Thyroid gland (tissue), 4 donors: Measurements from ENCODE around the gene DYNLT2B. TPM values are rescaled to one million over a fixed set of nuclear protein-coding genes. Genes with fewer than 3 reads are reported as not detected.
"Not testable (repeated sequence)": the region's sequence is repeated elsewhere in the genome, so short reads cannot be mapped to it uniquely, and the experiment has no call there.

Source experiments
- DNase-seq, 2 donors: peaks; one replicate each; pipeline ENCODE4 v3.0.0-alpha.2; 2019
- H3K27ac ChIP-seq, 3 donors: fragments of 200-600 bp; sonication (generic); 1 replicate in 2 of 3; 2 replicates in 1 of 3; pipeline ENCODE4 v1.5.1; 2016 to 2019; ENCODE audit warnings: mild to moderate bottlenecking in 1 of 3, moderate library complexity in 1 of 3
- H3K27me3 ChIP-seq: fragments of 200-600 bp; sonication (generic); one replicate; pipeline ENCODE4 v1.5.1; 2019
- H3K36me3 ChIP-seq, 2 donors: fragments of 200-600 bp; sonication (generic); one replicate each; pipeline ENCODE4 v1.5.1; 2016 to 2019
- H3K4me1 ChIP-seq, 2 donors: fragments of 200-600 bp; sonication (generic); one replicate each; pipeline ENCODE4 v1.5.1; 2017 to 2019
- H3K4me3 ChIP-seq, 3 donors: fragments of 200-600 bp; sonication (generic); replicated peaks in 1 of 3; 1 replicate in 2 of 3; 2 replicates in 1 of 3; pipeline ENCODE4 v1.5.1; 2016; ENCODE audit warnings: mild to moderate bottlenecking in 1 of 3
- H3K9me3 ChIP-seq: fragments of 200-600 bp; sonication (generic); one replicate; pipeline ENCODE4 v1.5.1; 2017
- POLR2A ChIP-seq, 2 donors: fragments of 450-650 bp; IDR thresholded peaks; one replicate each; pipeline ENCODE4 v1.6.1; 2017; ENCODE audit warnings: antibody characterized with exemption in 2 of 2, mild to moderate bottlenecking in 2 of 2, moderate library complexity in 1 of 2
- WGBS, 2 donors: methylation state at CpG; one replicate each; pipeline ENCODE4 v1.1.5; 2017; 5-methylcytosine and 5-hydroxymethylcytosine counted together
- intact Hi-C: fragments of 100-400 bp; cut with DNase I; formaldehyde crosslinking; loops from one replicate; pipeline ENCODE4 v1.15.1; 2023
- small RNA-seq: library from RNA; depleted of rRNA; stranded (forward); fragments of <200 nt; gene quantifications from one replicate; pipeline ENCODE3, GENCODE V24; 2016
- total RNA-seq, 4 donors: library from RNA; depleted of rRNA; stranded (reverse); fragments of >200 nt; gene quantifications; one replicate each; pipeline ENCODE4 v1.2.3, GENCODE V29; 2016
- TF ChIP-seq, protein P1 (sequence below), 6 experiments: fragments of 200-600 bp in 3 of 6; fragments of 450-650 bp in 3 of 6; sonication (generic) in 3 of 6; IDR thresholded peaks; one replicate each; pipeline ENCODE4 v1.5.1; 2016 to 2019; ENCODE audit warnings: antibody characterized with exemption in 6 of 6, mild to moderate bottlenecking in 2 of 6, inconsistent platforms in 1 of 6, moderate library complexity in 1 of 6

Gene DYNLT2B
- total RNA-seq, 4 donors from 2014 or later, result 4.6 to 16.8 (median 13.2) TPM

DNA sequence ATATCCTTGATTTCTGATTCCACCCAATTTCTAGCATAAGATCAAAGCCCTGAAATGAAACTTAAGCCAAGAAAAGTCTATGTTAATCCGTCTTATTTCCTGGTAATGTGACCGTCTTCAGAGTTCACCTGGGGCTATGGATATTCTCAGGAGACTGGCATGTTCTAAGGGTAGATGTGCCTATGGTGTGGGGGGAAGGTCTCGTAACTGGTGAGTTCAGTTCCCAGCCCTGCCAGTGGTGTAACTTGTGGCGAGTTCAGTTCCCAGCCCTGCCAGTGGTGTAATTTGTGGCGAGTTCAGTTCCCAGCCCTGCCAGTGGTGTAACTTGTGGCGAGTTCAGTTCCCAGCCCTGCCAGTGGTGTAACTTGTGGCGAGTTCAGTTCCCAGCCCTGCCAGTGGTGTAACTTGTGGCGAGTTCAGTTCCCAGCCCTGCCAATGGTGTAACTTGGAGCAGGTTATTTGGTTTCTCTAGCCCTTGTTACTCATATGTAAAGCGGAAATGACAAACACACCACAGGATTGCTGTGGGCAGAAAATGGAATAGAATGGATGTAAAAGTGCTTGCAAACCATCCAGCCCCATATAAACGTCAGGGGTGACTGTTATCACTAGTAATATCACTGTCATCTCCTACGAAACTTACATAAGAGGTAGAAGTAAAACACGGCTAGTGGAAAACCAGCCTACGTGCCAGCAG lies 71.3 kb downstream of the DYNLT2B start:
- H3K4me3 ChIP-seq, result no peak overlapping the region
- WGBS, 2 donors, result 90 to 98% methylated on average over 13 of the region's 13 CpGs
- no peaks in the 10 kb centered on the region for H3K27me3 ChIP-seq
- no peak for DNase-seq
- H3K27ac ChIP-seq, result peak overlapping the region in 1 of 3 donors; percentile 40
- TF ChIP-seq POLR2A (IDR thresholded peaks at IDR 0.05), result no peak
- TF ChIP-seq, protein P1, sequence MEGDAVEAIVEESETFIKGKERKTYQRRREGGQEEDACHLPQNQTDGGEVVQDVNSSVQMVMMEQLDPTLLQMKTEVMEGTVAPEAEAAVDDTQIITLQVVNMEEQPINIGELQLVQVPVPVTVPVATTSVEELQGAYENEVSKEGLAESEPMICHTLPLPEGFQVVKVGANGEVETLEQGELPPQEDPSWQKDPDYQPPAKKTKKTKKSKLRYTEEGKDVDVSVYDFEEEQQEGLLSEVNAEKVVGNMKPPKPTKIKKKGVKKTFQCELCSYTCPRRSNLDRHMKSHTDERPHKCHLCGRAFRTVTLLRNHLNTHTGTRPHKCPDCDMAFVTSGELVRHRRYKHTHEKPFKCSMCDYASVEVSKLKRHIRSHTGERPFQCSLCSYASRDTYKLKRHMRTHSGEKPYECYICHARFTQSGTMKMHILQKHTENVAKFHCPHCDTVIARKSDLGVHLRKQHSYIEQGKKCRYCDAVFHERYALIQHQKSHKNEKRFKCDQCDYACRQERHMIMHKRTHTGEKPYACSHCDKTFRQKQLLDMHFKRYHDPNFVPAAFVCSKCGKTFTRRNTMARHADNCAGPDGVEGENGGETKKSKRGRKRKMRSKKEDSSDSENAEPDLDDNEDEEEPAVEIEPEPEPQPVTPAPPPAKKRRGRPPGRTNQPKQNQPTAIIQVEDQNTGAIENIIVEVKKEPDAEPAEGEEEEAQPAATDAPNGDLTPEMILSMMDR (IDR thresholded peaks at IDR 0.05), result no peak
- intact Hi-C loops, result no loop called here
- H3K4me1 ChIP-seq, result peaks cover 3 to 10% of the 10 kb centered on the region in 2 donors
- H3K36me3 ChIP-seq, result peaks cover 17 to 21% of the 10 kb centered on the region in 2 donors
- H3K9me3 ChIP-seq, result no peaks in the 10 kb centered on the region

DNA sequence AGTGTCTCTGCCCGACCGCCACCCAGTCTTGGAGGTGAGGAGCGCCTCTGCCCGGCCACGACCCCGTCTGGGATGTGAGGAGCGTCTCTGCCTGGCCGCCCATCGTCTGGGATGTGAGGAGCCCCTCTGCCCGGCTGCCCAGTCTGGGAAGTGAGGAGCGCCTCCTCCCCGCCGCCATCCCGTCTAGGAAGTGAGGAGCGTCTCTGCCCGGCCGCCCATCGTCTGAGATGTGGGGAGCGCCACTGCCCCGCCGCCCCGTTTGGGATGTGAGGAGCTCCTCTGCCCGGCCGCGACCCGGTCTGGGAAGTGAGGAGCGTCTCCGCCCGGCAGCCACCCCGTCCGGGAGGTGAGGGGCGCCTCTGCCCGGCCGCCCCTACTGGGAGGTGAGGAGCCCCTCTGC lies 73.9 kb downstream of the DYNLT2B start:
- 91 to 100% methylated on average over 5 to 14 of the region's 34 CpGs for WGBS, 2 donors
- H3K4me3 ChIP-seq, H3K27me3 ChIP-seq, DNase-seq, H3K9me3 ChIP-seq, H3K27ac ChIP-seq, intact Hi-C loops: not testable (repeated sequence)
- peaks cover 3 to 10% of the 10 kb centered on the region in 2 donors for H3K4me1 ChIP-seq
- H3K36me3 ChIP-seq, result peaks cover 32 to 34% of the 10 kb centered on the region in 2 donors

DNA sequence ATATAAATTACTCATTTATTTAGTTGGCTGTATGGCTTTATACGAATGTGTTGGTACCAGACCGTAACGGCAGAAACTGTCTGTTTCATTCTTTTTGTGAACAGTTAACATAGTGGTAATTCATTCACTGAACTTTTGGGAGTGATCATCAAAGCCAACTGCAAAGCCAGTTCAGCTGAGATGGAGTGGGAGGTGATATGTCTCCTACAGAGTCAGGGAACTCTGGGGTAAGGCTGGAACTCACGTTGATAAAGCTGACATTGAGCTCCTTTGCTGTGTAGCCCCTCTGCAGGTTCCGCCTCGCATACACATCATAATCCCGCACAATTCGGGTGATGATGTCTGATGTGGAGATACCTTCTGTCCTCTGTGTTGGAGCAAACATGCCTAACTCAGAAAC lies 76.3 kb downstream of the DYNLT2B start:
- TF ChIP-seq POLR2A (IDR thresholded peaks at IDR 0.05), result no peak
- TF ChIP-seq, protein P1 (IDR thresholded peaks at IDR 0.05), result no peak
- intact Hi-C loops, result no loop called here
- Histone ChIP-seq H3K9me3 (no peaks in the 10 kb centered on the region), H3K4me1 (peaks cover 3 to 10% of the 10 kb centered on the region in 2 donors), H3K4me3 (no peak overlapping the region), H3K36me3 (peaks cover 34 to 39% of the 10 kb centered on the region in 2 donors), H3K27me3 (no peaks in the 10 kb centered on the region), H3K27ac (no peak overlapping the region)
- 85 to 91% methylated on average over 8 of the region's 8 CpGs for WGBS, 2 donors
- no peak for DNase-seq

Small RNAs within 50 kb of the gene (small RNA-seq; reads per million reads assigned to genes)
- not detected for gene AC069257.2
- gene RNU6-910P, result not detected

Other genes with a start within 250 kb of the DYNLT2B start
- gene TFRC, start 236.2 kb downstream of the DYNLT2B start, total RNA-seq, result 100 to 1,000 TPM in 1 of 4 donors, 10 to 100 TPM in 3; 40.7 to 115 (median 69.8) TPM
- not detected for gene ZDHHC19, start 106.8 kb downstream of the DYNLT2B start, total RNA-seq
- gene SLC51A, start 101.7 kb downstream of the DYNLT2B start, total RNA-seq, result under 1 TPM in 2 of 4 donors, not detected in 2; 0.56 to 0.63 TPM
- gene PCYT1A, start 30.5 kb downstream of the DYNLT2B start, total RNA-seq, result 10 to 100 TPM; 59.5 to 80.4 (median 73.1) TPM
- under 1 TPM in 2 of 4 donors, not detected in 2; 0.59 to 0.94 TPM for gene TM4SF19, start 20.1 kb upstream of the DYNLT2B start, total RNA-seq
- gene UBXN7, start 114.2 kb upstream of the DYNLT2B start, total RNA-seq, result 10 to 100 TPM; 16.8 to 38.4 (median 23.2) TPM
- gene RNF168, start 185.5 kb upstream of the DYNLT2B start, total RNA-seq, result 10 to 100 TPM; 14.7 to 21.3 (median 17.9) TPM
- gene SMCO1, start 197.1 kb upstream of the DYNLT2B start, total RNA-seq, result not detected